ENCODE results near the gene DACT3.

Gene DACT3

DNA sequence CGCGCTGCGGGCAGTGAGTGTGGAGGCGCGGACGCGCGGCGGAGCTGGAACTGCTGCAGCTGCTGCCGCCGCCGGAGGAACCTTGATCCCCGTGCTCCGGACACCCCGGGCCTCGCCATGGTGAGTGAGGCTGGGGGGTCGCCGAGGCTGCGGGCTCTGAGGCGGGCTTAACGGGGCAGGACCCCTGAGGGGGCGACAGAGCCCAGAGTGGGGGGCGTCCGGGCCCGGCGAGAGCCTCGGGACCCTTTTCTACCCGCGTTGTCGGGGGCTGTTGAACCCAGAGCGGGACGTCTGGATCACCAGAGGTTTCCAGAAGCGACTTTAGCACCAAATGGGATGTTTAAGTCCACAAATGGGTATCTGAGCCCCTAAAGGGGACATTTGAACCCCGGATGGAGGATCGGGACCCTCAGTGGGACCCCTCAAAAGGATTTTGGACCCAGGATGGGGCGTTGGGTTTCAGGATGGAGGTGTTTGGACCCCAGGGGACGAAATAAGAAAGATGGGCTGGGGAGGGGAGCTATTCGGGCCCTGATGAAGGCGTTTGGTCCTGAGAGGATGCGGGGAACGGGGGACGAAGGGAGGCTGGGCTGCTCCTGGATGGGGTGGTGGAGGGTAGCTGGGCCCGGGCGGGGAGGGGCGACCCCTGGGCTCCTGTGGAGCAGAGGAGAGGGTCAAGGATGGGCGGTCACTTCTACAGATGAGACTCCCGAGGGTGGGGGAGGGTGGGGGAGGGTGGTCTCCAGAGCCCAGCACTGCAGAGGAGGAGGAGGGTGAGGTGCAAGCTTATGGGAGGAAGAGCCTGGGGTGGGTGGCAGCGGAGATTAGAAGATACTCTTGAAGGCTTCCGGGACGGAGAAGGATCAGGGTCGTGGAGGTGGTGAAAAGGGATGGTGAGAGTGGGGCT lies 59.4 kb downstream of the DACT3 start, which contains the start of gene CALM3:
CALM3 (plus strand) TSS at position 13 of the 907 bp plus-strand sequence; CDS start at position 118, 105 bp downstream.
- in situ Hi-C loops (cut with HindIII; ENCODE audit: low sequenced_read_pairs): no loop called here

DNA sequence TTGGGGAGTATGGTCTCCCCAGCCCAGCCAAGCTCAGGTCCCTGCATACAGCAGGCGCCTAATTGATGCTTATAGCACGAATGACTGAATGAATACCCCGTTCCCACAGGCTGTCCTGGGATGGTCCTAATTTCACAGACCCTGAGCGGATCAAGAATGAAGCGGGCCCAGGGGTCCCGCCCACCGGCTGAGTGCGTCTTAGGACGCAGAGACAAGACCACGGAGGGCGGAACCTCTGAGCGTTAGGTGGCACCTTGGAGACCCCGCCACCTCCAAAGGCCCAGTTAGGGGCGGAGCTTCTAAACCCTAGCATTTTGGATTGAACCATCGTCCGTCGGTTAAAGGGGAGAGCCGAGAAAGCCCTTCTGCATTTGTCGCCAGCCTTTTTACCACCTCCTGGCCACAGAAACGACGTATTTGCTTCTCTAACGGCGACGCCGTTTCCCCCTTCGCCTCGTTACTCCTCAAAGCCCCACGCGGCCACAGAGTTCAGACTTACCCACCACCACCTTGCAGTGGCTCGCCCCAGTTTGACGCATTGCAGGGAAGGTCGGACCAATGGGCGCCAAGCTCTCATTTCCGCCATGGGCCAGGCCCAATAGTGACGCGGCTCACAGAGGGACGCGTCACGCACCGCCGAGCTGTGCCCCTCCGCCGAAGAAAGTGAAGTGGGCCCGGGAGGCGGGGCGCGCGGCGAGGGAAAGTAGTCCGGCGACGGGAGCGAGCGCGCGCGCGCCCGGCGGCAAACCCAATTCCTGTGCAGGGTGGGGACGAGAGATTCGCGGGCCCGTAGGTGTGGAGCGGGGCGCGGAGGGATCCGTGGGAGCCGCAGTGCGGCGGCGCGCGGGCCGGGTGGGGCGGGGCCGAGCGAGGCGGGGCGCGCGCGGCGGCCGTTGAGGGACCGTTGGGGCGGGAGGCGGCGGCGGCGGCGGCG lies 60.3 kb downstream of the DACT3 start:
- in situ Hi-C loops (cut with HindIII; ENCODE audit: low sequenced_read_pairs): no loop called here

DNA sequence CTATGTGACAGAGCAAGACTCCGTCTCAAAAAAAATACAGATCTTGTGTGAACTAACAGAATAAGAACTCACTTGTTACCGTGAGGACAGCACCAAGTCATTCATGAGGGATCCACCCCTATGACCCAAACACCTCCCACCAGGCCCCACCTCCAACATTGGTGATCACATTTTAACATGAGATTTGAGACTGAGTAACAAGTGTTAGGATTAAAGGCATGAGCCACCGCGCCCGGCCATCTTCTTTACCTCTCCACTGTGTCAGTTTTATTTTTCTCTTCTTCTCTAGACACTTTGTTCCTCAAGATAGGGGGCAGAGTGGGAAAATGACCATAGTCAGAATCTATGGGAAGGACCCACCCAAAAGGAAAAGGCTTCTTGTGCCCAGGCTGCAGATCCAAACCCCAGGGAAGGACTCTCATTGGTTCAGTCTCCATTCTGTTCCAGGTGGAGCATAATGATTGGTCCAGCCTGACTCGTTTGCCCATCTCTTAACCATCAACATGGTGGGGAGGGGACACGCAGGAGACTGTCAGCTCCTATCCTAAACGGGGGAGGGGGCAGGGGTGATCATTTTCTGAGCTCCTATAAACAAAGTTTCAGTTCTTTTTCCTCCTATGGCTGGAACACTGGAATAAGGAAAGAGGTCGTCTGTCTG lies 61.1 kb downstream of the DACT3 start:
- in situ Hi-C loops (cut with HindIII; ENCODE audit: low sequenced_read_pairs): no loop called here

DNA sequence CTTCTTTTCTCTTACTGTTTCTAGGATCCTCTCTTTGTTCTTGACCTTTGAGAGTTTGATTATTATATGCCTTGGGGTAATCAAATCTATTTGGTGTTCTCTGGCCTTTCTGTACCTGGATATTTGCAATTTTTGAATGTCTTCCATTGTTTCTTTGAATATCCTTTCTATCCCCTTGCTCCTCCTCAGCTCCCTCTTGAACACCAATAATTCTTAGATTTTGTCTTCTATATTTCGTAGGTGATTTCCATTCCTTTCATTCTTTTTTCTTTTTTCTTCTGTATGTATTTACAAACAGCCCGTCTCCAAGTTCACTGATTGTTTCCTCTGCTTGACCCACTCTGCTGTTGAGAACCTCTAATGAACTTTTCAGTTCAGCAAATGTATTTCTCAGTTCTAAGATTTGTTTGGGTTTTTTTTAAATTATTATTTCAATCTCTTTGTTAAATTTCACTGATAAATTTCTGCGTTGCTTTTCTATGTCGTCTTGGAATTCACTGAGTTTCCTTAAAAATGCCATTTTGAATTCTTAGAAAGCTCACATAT lies 62.5 kb downstream of the DACT3 start:
- in situ Hi-C loops (cut with HindIII; ENCODE audit: low sequenced_read_pairs): no loop called here

Data from endothelial cell of hepatic sinusoid (primary cell).